A673 (cell line): ENCODE data around the gene CTU2. TPM values are rescaled to one million over a fixed set of nuclear protein-coding genes. Genes with fewer than 3 reads are reported as not detected.
A peak's percentile ranks its signal among the peaks of the same experiment; 100 is the strongest.

ENCODE experiments used
- BruUV-seq: library from RNA; stranded (reverse); fragments of 400-500 nt; replicated peaks from 2 replicates; lab custom pipeline; 2021; lab: Mats Ljungman, UMichigan
- CTCF ChIA-PET: fragments of 300-600 bp; sonication (Branson Sonifier 250); formaldehyde crosslinking; loops from one replicate; lab custom pipeline; 2022; ENCODE audit warnings: antibody characterized with exemption; lab: Charles Lee
- POLR2A ChIA-PET: fragments of 300-600 bp; sonication (Branson Sonifier 250); formaldehyde crosslinking; loops from one replicate; lab custom pipeline; 2022; ENCODE audit warnings: antibody characterized with exemption; ENCODE audit not compliant: low non-redundant PET; lab: Charles Lee
- DNase-seq: peaks from one replicate; pipeline ENCODE4 v3.0.0-alpha.2; 2015; ENCODE audit warnings: low spot score
- H3K27ac ChIP-seq: fragments of 200-600 bp; sonication (generic); 2 replicates; pipeline ENCODE4 v1.5.1; 2016; ENCODE audit warnings: mixed run types, low read depth, mild to moderate bottlenecking, mixed read lengths, antibody characterized with exemption, low read length; ENCODE audit not compliant: poor library complexity, severe bottlenecking
- H3K27me3 ChIP-seq: fragments of 200-600 bp; sonication (generic); replicated peaks from 2 replicates; pipeline ENCODE4 v1.6.1; 2017; ENCODE audit warnings: mixed run types, low read depth, mild to moderate bottlenecking, mixed read lengths, antibody characterized with exemption, low read length; ENCODE audit not compliant: insufficient read depth, poor library complexity
- H3K36me3 ChIP-seq: fragments of 200-600 bp; sonication (generic); 2 replicates; pipeline ENCODE4 v1.6.1; 2016; ENCODE audit warnings: mixed run types, mild to moderate bottlenecking, mixed read lengths, antibody characterized with exemption, low read length; ENCODE audit not compliant: insufficient read depth, poor library complexity, severe bottlenecking
- H3K4me1 ChIP-seq: fragments of 200-600 bp; sonication (generic); 2 replicates; pipeline ENCODE4 v1.6.1; 2017; ENCODE audit warnings: mixed run types, mild to moderate bottlenecking, mixed read lengths, antibody characterized with exemption, low read length; ENCODE audit not compliant: insufficient read depth, poor library complexity, severe bottlenecking
- H3K4me3 ChIP-seq: fragments of 200-600 bp; sonication (generic); 2 replicates; pipeline ENCODE4 v1.5.1; 2016; ENCODE audit warnings: low read depth, mixed run types, mild to moderate bottlenecking, mixed read lengths, low read length; ENCODE audit not compliant: poor library complexity, severe bottlenecking
- H3K9me3 ChIP-seq: fragments of 200-600 bp; sonication (generic); 2 replicates; pipeline ENCODE4 v1.6.1; 2016; ENCODE audit warnings: mixed run types, low read depth, mild to moderate bottlenecking, mixed read lengths, antibody characterized with exemption, low read length; ENCODE audit not compliant: poor library complexity, severe bottlenecking
- CTCF ChIP-seq: fragments of 300-800, 200-600 bp; sonication (generic); conservative IDR thresholded peaks from 2 replicates; pipeline ENCODE4 v1.5.1; 2017; ENCODE audit warnings: low read depth, mild to moderate bottlenecking, antibody characterized with exemption, low read length, moderate library complexity, mixed read lengths
- EZH2 ChIP-seq: fragments of 200-600 bp; sonication (generic); IDR thresholded peaks from 2 replicates; pipeline ENCODE4 v1.6.1; 2017; ENCODE audit warnings: borderline replicate concordance, low read depth, mild to moderate bottlenecking, mixed read lengths, antibody characterized with exemption, low read length; ENCODE audit not compliant: poor library complexity, severe bottlenecking
- intact Hi-C: fragments of 100-400 bp; cut with micrococcal nuclease; formaldehyde crosslinking; loops from one replicate; pipeline ENCODE4 v1.10.0; 2022; ENCODE audit not compliant: unreplicated experiment
- total RNA-seq: library from RNA; stranded (reverse); gene quantifications from 2 replicates; pipeline ENCODE4 v1.2.3, GENCODE V29; 2021

Gene CTU2
- total RNA-seq, 1 experiment from 2014 or later = 47.5 TPM

- ChIA-PET POLR2A (no interaction called here), CTCF (no interaction called here)
- intact Hi-C loops = no loop called here
- peaks cover 82% of the 10 kb centered on the region for H3K36me3 ChIP-seq
- no peaks in the 10 kb centered on the region for H3K9me3 ChIP-seq
- H3K4me1 ChIP-seq = no peaks in the 10 kb centered on the region
- TF ChIP-seq EZH2 = no peak
- no peak for TF ChIP-seq CTCF
- TSS peak; percentile 14 for BruUV-seq
- no peak overlapping the region for H3K4me3 ChIP-seq
- H3K27ac ChIP-seq = no peak overlapping the region
- no peaks in the 10 kb centered on the region for H3K27me3 ChIP-seq
- DNase-seq = no peak
These were observed 11.9 kb downstream of the CTU2 start for GRCh38 chr16:88718178-88718577.

DNA sequence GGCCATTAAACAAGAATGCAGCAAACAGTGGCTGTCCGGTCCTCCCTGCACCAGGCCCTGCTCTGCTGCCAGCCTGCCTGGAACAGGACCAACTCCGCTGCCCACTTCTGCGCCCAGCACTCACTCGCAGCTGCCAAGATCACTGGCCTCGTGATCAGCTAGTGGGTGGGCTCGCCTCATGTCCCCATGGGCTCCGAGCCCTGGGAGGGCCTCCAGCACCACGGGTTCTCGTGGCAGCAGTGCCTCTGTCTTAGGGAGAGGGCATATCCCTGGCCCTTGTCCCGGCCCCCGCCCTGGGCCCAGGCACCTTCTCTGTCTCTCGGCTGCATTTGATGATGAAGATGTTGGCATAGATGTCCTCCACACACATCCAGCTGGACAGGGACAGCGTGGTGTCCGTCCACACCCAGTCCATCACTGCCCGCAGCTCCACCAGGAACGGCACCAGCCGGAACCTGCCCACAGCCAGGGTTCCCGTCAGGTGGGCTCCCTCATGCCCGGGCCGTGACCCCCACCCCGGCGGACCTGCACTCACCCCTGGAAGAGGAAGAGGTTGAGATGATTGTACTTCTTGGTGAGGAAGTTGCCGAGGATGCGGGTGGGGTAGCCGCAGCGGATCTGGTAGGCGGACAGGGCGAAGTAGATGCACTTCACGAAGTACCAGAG is 13.1 kb downstream of the CTU2 start:
- intact Hi-C loops = no loop called here
- CTCF ChIA-PET = no interaction called here
- BruUV-seq = no TSS peak

DNA sequence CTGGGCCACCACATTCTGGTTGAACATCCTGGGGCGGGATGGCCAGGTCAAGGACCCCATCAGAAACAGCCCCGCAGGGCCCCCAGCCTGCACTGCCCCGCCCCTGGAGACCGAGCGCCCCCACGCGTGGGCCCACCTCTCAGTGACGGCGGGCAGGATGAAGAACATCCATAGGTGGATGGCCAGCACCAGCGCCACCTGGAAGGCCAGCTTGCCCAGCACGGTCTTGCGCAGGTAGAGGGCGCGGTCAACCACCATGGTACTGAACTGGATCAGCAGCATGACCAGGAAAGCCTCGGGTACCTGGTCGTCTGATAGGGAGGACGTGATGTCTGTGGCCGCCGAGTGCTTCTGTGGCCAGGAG is 13.6 kb downstream of the CTU2 start:
- intact Hi-C loops = no loop called here
- H3K9me3 ChIP-seq = no peaks in the 10 kb centered on the region
- no peak overlapping the region for H3K4me3 ChIP-seq
- BruUV-seq = no TSS peak
- H3K27ac ChIP-seq = no peak overlapping the region
- ChIA-PET POLR2A (no interaction called here), CTCF (no interaction called here)
- TF ChIP-seq CTCF (no peak), EZH2 (no peak)
- no peak for DNase-seq
- no peaks in the 10 kb centered on the region for H3K27me3 ChIP-seq
- no peaks in the 10 kb centered on the region for H3K4me1 ChIP-seq
- peaks cover 83% of the 10 kb centered on the region for H3K36me3 ChIP-seq

More for the DNA sequence above, 13.1 kb downstream of the CTU2 start:
- Histone ChIP-seq H3K9me3 (no peaks in the 10 kb centered on the region), H3K27me3 (no peaks in the 10 kb centered on the region), H3K27ac (no peak overlapping the region), H3K36me3 (peaks cover 82% of the 10 kb centered on the region), H3K4me1 (no peaks in the 10 kb centered on the region), H3K4me3 (no peak overlapping the region)
- no peak for DNase-seq
- no peak for TF ChIP-seq EZH2
- TF ChIP-seq CTCF = no peak
- POLR2A ChIA-PET = no interaction called here
